H9 (cell line): ENCODE results near the gene EFCAB14. TPM values are rescaled to one million over a fixed set of nuclear protein-coding genes. Genes with fewer than 3 reads are reported as not detected.

Experiments
- DNase-seq: peaks from one replicate; pipeline ENCODE4 v3.0.0-alpha.2; 2017
- H2AFZ ChIP-seq: one replicate; pipeline ENCODE4 v1.6.1; 2013; ENCODE audit warnings: mild to moderate bottlenecking, low read length, control low read depth, moderate library complexity
- H2AK5ac ChIP-seq: 2 replicates; pipeline ENCODE4 v1.6.1; 2013; ENCODE audit warnings: low read length, control low read depth, mixed read lengths; ENCODE audit not compliant: insufficient read length
- H2BK120ac ChIP-seq: one replicate; pipeline ENCODE4 v1.6.1; 2013; ENCODE audit warnings: low read depth, mild to moderate bottlenecking, low read length, control low read depth, inconsistent platforms; ENCODE audit not compliant: poor library complexity, severe bottlenecking
- H2BK12ac ChIP-seq: 2 replicates; pipeline ENCODE4 v1.6.1; 2013; ENCODE audit warnings: low read length, control low read depth, mixed read lengths, low read depth; ENCODE audit not compliant: insufficient read length
- H2BK15ac ChIP-seq: 2 replicates; pipeline ENCODE4 v1.6.1; 2013; ENCODE audit warnings: low read depth, low read length, control low read depth
- H2BK20ac ChIP-seq: one replicate; pipeline ENCODE4 v1.6.1; 2013; ENCODE audit warnings: low read depth, mild to moderate bottlenecking, low read length, control low read depth, inconsistent platforms; ENCODE audit not compliant: poor library complexity, severe bottlenecking
- H2BK5ac ChIP-seq: 2 replicates; pipeline ENCODE4 v1.6.1; 2013; ENCODE audit warnings: low read length, control low read depth, mixed read lengths; ENCODE audit not compliant: insufficient read length
- H3K14ac ChIP-seq: 2 replicates; pipeline ENCODE4 v1.6.1; 2013; ENCODE audit warnings: low read length, control low read depth; ENCODE audit not compliant: insufficient read depth
- H3K18ac ChIP-seq: 2 replicates; pipeline ENCODE4 v1.6.1; 2013; ENCODE audit warnings: low read depth, mild to moderate bottlenecking, mixed read lengths, low read length, control low read depth; ENCODE audit not compliant: insufficient read length
- H3K23ac ChIP-seq: 2 replicates; pipeline ENCODE4 v1.6.1; 2013; ENCODE audit warnings: low read length, control low read depth, mixed read lengths, low read depth; ENCODE audit not compliant: insufficient read length
- H3K23me2 ChIP-seq: 2 replicates; pipeline ENCODE4 v1.6.1; 2013; ENCODE audit warnings: low read depth, mild to moderate bottlenecking, mixed read lengths, low read length, control low read depth; ENCODE audit not compliant: insufficient read length, poor library complexity, severe bottlenecking
- H3K27ac ChIP-seq: 2 replicates; pipeline ENCODE4 v1.5.1; 2013; ENCODE audit warnings: low read length, control low read depth, mixed read lengths, low read depth; ENCODE audit not compliant: insufficient read length
- H3K27me3 ChIP-seq: 2 replicates; pipeline ENCODE4 v1.6.1; 2013; ENCODE audit warnings: low read length, control low read depth, inconsistent platforms; ENCODE audit not compliant: insufficient read depth
- H3K4ac ChIP-seq: 2 replicates; pipeline ENCODE4 v1.6.1; 2013; ENCODE audit warnings: low read depth, mild to moderate bottlenecking, control low read depth, inconsistent platforms, low read length, moderate library complexity
- H3K4me1 ChIP-seq: 2 replicates; pipeline ENCODE4 v1.6.1; 2013; ENCODE audit warnings: low read length, control low read depth, inconsistent platforms; ENCODE audit not compliant: insufficient read depth
- H3K4me2 ChIP-seq: 2 replicates; pipeline ENCODE4 v1.6.1; 2013; ENCODE audit warnings: low read length, control low read depth, mixed read lengths; ENCODE audit not compliant: insufficient read length, insufficient read depth
- H3K56ac ChIP-seq: 2 replicates; pipeline ENCODE4 v1.6.1; 2013; ENCODE audit warnings: low read depth, mild to moderate bottlenecking, mixed read lengths, low read length, control low read depth; ENCODE audit not compliant: insufficient read length
- H3K79me1 ChIP-seq: 2 replicates; pipeline ENCODE4 v1.6.1; 2013; ENCODE audit warnings: low read depth, mild to moderate bottlenecking, moderate library complexity, low read length, control low read depth, inconsistent platforms; ENCODE audit not compliant: insufficient read depth, poor library complexity, severe bottlenecking
- H3K79me2 ChIP-seq: 2 replicates; pipeline ENCODE4 v1.6.1; 2013; ENCODE audit warnings: low read length, control low read depth, inconsistent platforms; ENCODE audit not compliant: insufficient read depth
- H3K9ac ChIP-seq: 2 replicates; pipeline ENCODE4 v1.6.1; 2013; ENCODE audit warnings: low read length, control low read depth, mixed read lengths; ENCODE audit not compliant: insufficient read length; ENCODE audit errors: extremely low read depth
- H3K9me3 ChIP-seq: one replicate; pipeline ENCODE4 v1.6.1; 2013; ENCODE audit warnings: low read depth, low read length, inconsistent platforms; ENCODE audit not compliant: control insufficient read depth
- H3T11ph ChIP-seq: one replicate; pipeline ENCODE4 v1.6.1; 2013; ENCODE audit warnings: mild to moderate bottlenecking, low read length, control low read depth, inconsistent platforms
- H4K20me1 ChIP-seq: one replicate; pipeline ENCODE4 v1.6.1; 2013; ENCODE audit not compliant: control insufficient read depth, insufficient read length, insufficient read depth
- H4K5ac ChIP-seq: 2 replicates; pipeline ENCODE4 v1.6.1; 2013; ENCODE audit warnings: low read depth, mild to moderate bottlenecking, mixed read lengths, low read length, control low read depth; ENCODE audit not compliant: insufficient read length
- H4K8ac ChIP-seq: replicated peaks from 2 replicates; pipeline ENCODE4 v1.6.1; 2013; ENCODE audit warnings: low read length, control low read depth, mixed read lengths, low read depth; ENCODE audit not compliant: insufficient read length
- H4K91ac ChIP-seq: 2 replicates; pipeline ENCODE4 v1.6.1; 2013; ENCODE audit warnings: low read depth, mild to moderate bottlenecking, moderate library complexity, mixed read lengths, low read length, control low read depth; ENCODE audit not compliant: insufficient read length
- H3K27ac Mint-ChIP-seq, 3 experiments: 2 replicates in 2 of 3; 3 replicates in 1 of 3; pipeline ENCODE4 v1.8.0; 2020 to 2021; ENCODE audit warnings: mixed read lengths in 3 of 3, mild to moderate bottlenecking in 1 of 3, moderate library complexity in 1 of 3
- H3K27me3 Mint-ChIP-seq: 2 replicates; pipeline ENCODE4 v1.8.0; 2021; ENCODE audit warnings: low read depth, mild to moderate bottlenecking, moderate library complexity, mixed read lengths
- H3K36me3 Mint-ChIP-seq, 3 experiments: 2 replicates in 2 of 3; 3 replicates in 1 of 3; pipeline ENCODE4 v1.8.0; 2020 to 2021; ENCODE audit warnings: low read depth in 3 of 3, mixed read lengths in 3 of 3; ENCODE audit not compliant: insufficient read depth in 1 of 3
- H3K4me1 Mint-ChIP-seq, 2 experiments: 2 replicates each; pipeline ENCODE4 v1.8.0; 2020; ENCODE audit warnings: mixed read lengths in 2 of 2
- H3K4me3 Mint-ChIP-seq, 2 experiments: 2 replicates in 1 of 2; 3 replicates in 1 of 2; pipeline ENCODE4 v1.8.0; 2020 to 2021; ENCODE audit warnings: mild to moderate bottlenecking in 2 of 2, mixed read lengths in 2 of 2, moderate library complexity in 1 of 2
- H3K9me3 Mint-ChIP-seq, 2 experiments: 2 replicates in 1 of 2; 3 replicates in 1 of 2; pipeline ENCODE4 v1.8.0; 2020; ENCODE audit warnings: mild to moderate bottlenecking in 2 of 2, mixed read lengths in 2 of 2, moderate library complexity in 1 of 2
- CTCF ChIP-seq: fragments of 200-600 bp; sonication (generic); conservative IDR thresholded peaks from 3 replicates; pipeline ENCODE4 v1.8.0; 2021; ENCODE audit warnings: antibody characterized with exemption, mild to moderate bottlenecking
- WGBS: extraction: QIAGEN DNeasy Blood & Tissue Kit; methylation state at CpG from one replicate; pipeline ENCODE4 v1.1.7; 2013; ENCODE audit warnings: missing lambda C conversion rate, low lambda C conversion rate, mixed read lengths; ENCODE audit not compliant: insufficient read length; ENCODE audit errors: extremely low coverage; 5-methylcytosine and 5-hydroxymethylcytosine counted together
- total RNA-seq: library from RNA; stranded (reverse); gene quantifications from 2 replicates; pipeline ENCODE4 v1.2.1, GENCODE V29; 2021

The EFCAB14 gene
- total RNA-seq, 1 experiment from 2014 or later, result 42.2 TPM

- Histone ChIP-seq H3K56ac (no peak overlapping the region), H4K91ac (no peak overlapping the region), H2BK12ac (no peak overlapping the region), H3K79me2 (no peaks in the 10 kb centered on the region), H2BK15ac (no peak overlapping the region), H3K4ac (no peak overlapping the region), H2AK5ac (no peak overlapping the region), H3K23me2 (no peaks in the 10 kb centered on the region), H3K4me1 (0 out of 2 replicates have a peak, but pooled peaks cover 4% of the 10 kb centered on the region), H3K27me3 (no peaks in the 10 kb centered on the region), H3K18ac (no peak overlapping the region), H2BK120ac (no peak overlapping the region), H3K4me2 (no peak overlapping the region), H2BK20ac (no peak overlapping the region), H3K9me3 (no peaks in the 10 kb centered on the region), H4K20me1 (no peaks in the 10 kb centered on the region), H4K8ac (no peak overlapping the region), H3K9ac (no peak overlapping the region), H3T11ph (no peak overlapping the region), H3K79me1 (no peaks in the 10 kb centered on the region), H2AFZ (no peak overlapping the region), H3K23ac (no peak overlapping the region), H4K5ac (no peak overlapping the region), H3K14ac (no peak overlapping the region), H3K27ac (no peak overlapping the region), H2BK5ac (no peak overlapping the region)
- no peak for DNase-seq
- Mint-ChIP-seq H3K4me3 (no peak overlapping the region), H3K27me3 (peaks cover 22% of the 10 kb centered on the region), H3K4me1 (peaks cover 10 to 14% of the 10 kb centered on the region in 2 experiments), H3K9me3 (peaks cover 5 to 7% of the 10 kb centered on the region in 2 experiments; a peak in 4 of 5 replicates), H3K36me3 (no peaks in the 10 kb centered on the region; a peak in 1 of 7 replicates), H3K27ac (no peak overlapping the region)
- no peak for TF ChIP-seq CTCF
- WGBS, result no CpG with 5 or more reads among the region's 3 CpGs
Measured at GRCh38 chr1:46725736-46726108, 6.8 kb upstream of the EFCAB14 start.
